BLaER1 treated with 17β-estradiol and CSF1 and Interleukin-3, amounts not matched to agents 10 nM and 100 nM (cell line): ENCODE measurements around the gene KCTD13.
A peak's percentile ranks its signal among the peaks of the same experiment; 100 is the strongest.

Experiments
- H3K27ac ChIP-seq, 11 experiments: shearing (Covaris generic); formaldehyde crosslinking; 2 replicates each; pipeline ENCODE4 v1.8.1; 2022
- H3K27me3 ChIP-seq, 11 experiments: shearing (Covaris generic); formaldehyde crosslinking; 2 replicates each; pipeline ENCODE4 v1.8.1; 2022
- H3K36me3 ChIP-seq, 11 experiments: shearing (Covaris generic); formaldehyde crosslinking; 2 replicates each; pipeline ENCODE4 v1.8.1; 2022
- H3K4me1 ChIP-seq, 10 experiments: shearing (Covaris generic); formaldehyde crosslinking; 2 replicates each; pipeline ENCODE4 v1.8.1; 2022
- H3K4me2 ChIP-seq, 11 experiments: shearing (Covaris generic); formaldehyde crosslinking; 2 replicates each; pipeline ENCODE4 v1.8.1; 2022
- H3K4me3 ChIP-seq, 10 experiments: shearing (Covaris generic); formaldehyde crosslinking; 2 replicates each; pipeline ENCODE4 v1.8.1; 2022
- H3K9ac ChIP-seq, 11 experiments: shearing (Covaris generic); formaldehyde crosslinking; 2 replicates each; pipeline ENCODE4 v1.8.1; 2022
- H3K9me3 ChIP-seq, 11 experiments: shearing (Covaris generic); formaldehyde crosslinking; replicated peaks in 1 of 11; 2 replicates each; pipeline ENCODE4 v1.8.1; 2022
- H4K20me1 ChIP-seq, 11 experiments: shearing (Covaris generic); formaldehyde crosslinking; 2 replicates each; pipeline ENCODE4 v1.8.1; 2022
- Cebpa-rat ChIP-seq, 11 experiments: shearing (Covaris generic); IDR thresholded peaks; 2 replicates each; pipeline ENCODE4 v1.8.1; 2022

KCTD13 gene

GRCh38 chr16:29925781-29926710 is at the start of gene KCTD13:
Gene KCTD13 (minus strand): TSS chr16:29926226. CDS start chr16:29926033, 193 bp downstream.
- Histone ChIP-seq H3K9me3 (no peaks in the 10 kb centered on the region), H3K9ac (peak within 1 kb of the TSS; percentile 79 to 92 (median 90)), H3K36me3 (peaks cover 25 to 32% (median 28%) of the 10 kb centered on the region in 11 experiments), H3K4me1 (peaks cover 28 to 38% (median 33%) of the 10 kb centered on the region in 10 experiments), H3K27me3 (no peaks in the 10 kb centered on the region), H3K4me3 (peak within 1 kb of the TSS; percentile 78 to 100 (median 96)), H4K20me1 (peaks cover 9 to 44% (median 21%) of the 10 kb centered on the region in 11 experiments; a peak in 14 of 22 replicates), H3K4me2 (peak within 1 kb of the TSS; percentile 89 to 100 (median 98)), H3K27ac (peak within 1 kb of the TSS; percentile 11 to 91 (median 84); a peak in 21 of 22 replicates)
- TF ChIP-seq Cebpa-rat (IDR thresholded peaks at IDR 0.05): no peak

GRCh38 chr16:29975134-29975538 is 49.1 kb upstream of the KCTD13 start:
- Histone ChIP-seq H4K20me1 (peaks cover 32 to 59% (median 50%) of the 10 kb centered on the region in 11 experiments), H3K4me2 (peak overlapping the region; percentile 96 to 100 (median 99)), H3K9ac (peak overlapping the region; percentile 83 to 95 (median 93)), H3K4me1 (peaks cover 36 to 59% (median 48%) of the 10 kb centered on the region in 10 experiments), H3K9me3 (peaks cover 0 to 9% (median 5%) of the 10 kb centered on the region in 11 experiments; a peak in 10 of 22 replicates), H3K27me3 (no peaks in the 10 kb centered on the region), H3K4me3 (peak overlapping the region; percentile 75 to 99 (median 96)), H3K27ac (peak overlapping the region in 9 of 11 experiments; percentile 79 to 89 (median 84); a peak in 12 of 22 replicates), H3K36me3 (peaks cover 37 to 60% (median 51%) of the 10 kb centered on the region in 11 experiments)
- TF ChIP-seq Cebpa-rat (IDR thresholded peaks at IDR 0.05): no peak

GRCh38 chr16:29974291-29975133 is 48.5 kb upstream of the KCTD13 start:
- peaks cover 37 to 60% (median 51%) of the 10 kb centered on the region in 11 experiments for H3K36me3 ChIP-seq
- no peak for TF ChIP-seq Cebpa-rat (IDR thresholded peaks at IDR 0.05)
- H4K20me1 ChIP-seq: peaks cover 32 to 53% (median 48%) of the 10 kb centered on the region in 11 experiments

GRCh38 chr16:29973384-29974246 is 47.6 kb upstream of the KCTD13 start, which contains the start of gene TAOK2:
Gene TAOK2 (plus strand): TSS chr16:29973868. CDS start chr16:29977773, 3,905 bp downstream.
- Histone ChIP-seq H3K36me3 (peaks cover 35 to 60% (median 51%) of the 10 kb centered on the region in 11 experiments), H3K9ac (peak within 1 kb of the TSS; percentile 83 to 95 (median 93)), H3K4me3 (peak within 1 kb of the TSS; percentile 75 to 99 (median 96)), H4K20me1 (peaks cover 32 to 44% (median 41%) of the 10 kb centered on the region in 11 experiments), H3K27me3 (no peaks in the 10 kb centered on the region), H3K27ac (peak within 1 kb of the TSS; percentile 65 to 89 (median 84)), H3K4me2 (peak within 1 kb of the TSS; percentile 96 to 100 (median 99)), H3K9me3 (peaks cover 0 to 9% (median 5%) of the 10 kb centered on the region in 11 experiments; a peak in 10 of 22 replicates), H3K4me1 (peaks cover 36 to 56% (median 48%) of the 10 kb centered on the region in 10 experiments)
- no peak for TF ChIP-seq Cebpa-rat (IDR thresholded peaks at IDR 0.05)

More at GRCh38 chr16:29974291-29975133, 48.5 kb upstream of the KCTD13 start:
- peak overlapping the region; percentile 65 to 89 (median 84) for H3K27ac ChIP-seq
- peak overlapping the region; percentile 96 to 100 (median 99) for H3K4me2 ChIP-seq
- H3K9ac ChIP-seq: peak overlapping the region; percentile 83 to 95 (median 93)
- H3K4me3 ChIP-seq: peak overlapping the region; percentile 75 to 99 (median 96)
- peaks cover 0 to 9% (median 5%) of the 10 kb centered on the region in 11 experiments; a peak in 10 of 22 replicates for H3K9me3 ChIP-seq
- H3K4me1 ChIP-seq: peaks cover 36 to 59% (median 48%) of the 10 kb centered on the region in 10 experiments
- H3K27me3 ChIP-seq: no peaks in the 10 kb centered on the region

- no peak overlapping the region; a peak in 1 of 22 replicates for H3K9ac ChIP-seq
- peaks cover 0 to 9% (median 5%) of the 10 kb centered on the region in 11 experiments; a peak in 10 of 22 replicates for H3K9me3 ChIP-seq
- peak overlapping the region in 5 of 11 experiments; percentile 6 to 61 (median 40); a peak in 7 of 22 replicates for H3K4me2 ChIP-seq
- TF ChIP-seq Cebpa-rat (IDR thresholded peaks at IDR 0.05): no peak
- H3K27ac ChIP-seq: peak overlapping the region in 8 of 11 experiments; percentile 30 to 63 (median 48); a peak in 12 of 22 replicates
- H4K20me1 ChIP-seq: peaks cover 32 to 38% (median 35%) of the 10 kb centered on the region in 11 experiments
- H3K36me3 ChIP-seq: peaks cover 35 to 60% (median 51%) of the 10 kb centered on the region in 11 experiments
- H3K4me3 ChIP-seq: 0 out of 20 replicates have a peak overlapping the region, but pooled peaks of 1 of the 10 experiments have one; percentile 98
- H3K4me1 ChIP-seq: peaks cover 36 to 50% (median 42%) of the 10 kb centered on the region in 10 experiments
- H3K27me3 ChIP-seq: no peaks in the 10 kb centered on the region
These were observed 47.0 kb upstream of the KCTD13 start for GRCh38 chr16:29972992-29973383.

GRCh38 chr16:29972500-29972899 is 46.5 kb upstream of the KCTD13 start:
- H3K9me3 ChIP-seq: peaks cover 0 to 9% (median 5%) of the 10 kb centered on the region in 11 experiments; a peak in 10 of 22 replicates
- peak overlapping the region in 3 of 11 experiments; percentile 40 to 61 (median 47); a peak in 4 of 22 replicates for H3K4me2 ChIP-seq
- H3K27ac ChIP-seq: peak overlapping the region in 1 of 11 experiments; percentile 63; a peak in 3 of 22 replicates
- H4K20me1 ChIP-seq: peaks cover 28 to 33% (median 30%) of the 10 kb centered on the region in 11 experiments
- peaks cover 34 to 60% (median 49%) of the 10 kb centered on the region in 11 experiments for H3K36me3 ChIP-seq
- no peak for TF ChIP-seq Cebpa-rat (IDR thresholded peaks at IDR 0.05)
- H3K4me3 ChIP-seq: no peak overlapping the region
- H3K4me1 ChIP-seq: peaks cover 31 to 45% (median 37%) of the 10 kb centered on the region in 10 experiments
- no peaks in the 10 kb centered on the region for H3K27me3 ChIP-seq
- H3K9ac ChIP-seq: no peak overlapping the region

- H3K27me3 ChIP-seq: no peaks in the 10 kb centered on the region
- no peak overlapping the region for H3K4me3 ChIP-seq
- H3K9ac ChIP-seq: no peak overlapping the region
- peaks cover 33 to 63% (median 48%) of the 10 kb centered on the region in 11 experiments for H3K36me3 ChIP-seq
- H3K9me3 ChIP-seq: peaks cover 0 to 9% (median 5%) of the 10 kb centered on the region in 11 experiments; a peak in 10 of 22 replicates
- peaks cover 19 to 33% (median 25%) of the 10 kb centered on the region in 10 experiments for H3K4me1 ChIP-seq
- no peak overlapping the region for H3K4me2 ChIP-seq
- H4K20me1 ChIP-seq: peaks cover 16 to 21% (median 18%) of the 10 kb centered on the region in 11 experiments
- TF ChIP-seq Cebpa-rat (IDR thresholded peaks at IDR 0.05): no peak
- no peak overlapping the region for H3K27ac ChIP-seq
These were observed 45.3 kb upstream of the KCTD13 start for GRCh38 chr16:29971304-29971703.
